Fibroblast of villous mesenchyme (primary cell): ENCODE results near the gene PRKAR1B. TPM values are rescaled to one million over a fixed set of nuclear protein-coding genes. Genes with fewer than 3 reads are reported as not detected.

Source experiments
- DNase-seq: peaks from one replicate; pipeline ENCODE4 v3.0.0-alpha.2; 2010; ENCODE audit warnings: low read depth
- H3K4me3 ChIP-seq: 2 replicates; pipeline ENCODE4 v1.5.1; 2011; ENCODE audit warnings: low read depth, mild to moderate bottlenecking, low read length
- CTCF ChIP-seq: IDR thresholded peaks from 2 replicates; pipeline ENCODE4 v1.5.1; 2012; ENCODE audit warnings: low read depth, mild to moderate bottlenecking, low read length; ENCODE audit not compliant: insufficient read depth
- total RNA-seq: library from RNA; depleted of rRNA; stranded (reverse); fragments of >200 nt; gene quantifications from 2 replicates; pipeline ENCODE4 v1.2.3, GENCODE V29; 2012

Gene PRKAR1B
- total RNA-seq, 1 donor = 16.4 TPM

DNA sequence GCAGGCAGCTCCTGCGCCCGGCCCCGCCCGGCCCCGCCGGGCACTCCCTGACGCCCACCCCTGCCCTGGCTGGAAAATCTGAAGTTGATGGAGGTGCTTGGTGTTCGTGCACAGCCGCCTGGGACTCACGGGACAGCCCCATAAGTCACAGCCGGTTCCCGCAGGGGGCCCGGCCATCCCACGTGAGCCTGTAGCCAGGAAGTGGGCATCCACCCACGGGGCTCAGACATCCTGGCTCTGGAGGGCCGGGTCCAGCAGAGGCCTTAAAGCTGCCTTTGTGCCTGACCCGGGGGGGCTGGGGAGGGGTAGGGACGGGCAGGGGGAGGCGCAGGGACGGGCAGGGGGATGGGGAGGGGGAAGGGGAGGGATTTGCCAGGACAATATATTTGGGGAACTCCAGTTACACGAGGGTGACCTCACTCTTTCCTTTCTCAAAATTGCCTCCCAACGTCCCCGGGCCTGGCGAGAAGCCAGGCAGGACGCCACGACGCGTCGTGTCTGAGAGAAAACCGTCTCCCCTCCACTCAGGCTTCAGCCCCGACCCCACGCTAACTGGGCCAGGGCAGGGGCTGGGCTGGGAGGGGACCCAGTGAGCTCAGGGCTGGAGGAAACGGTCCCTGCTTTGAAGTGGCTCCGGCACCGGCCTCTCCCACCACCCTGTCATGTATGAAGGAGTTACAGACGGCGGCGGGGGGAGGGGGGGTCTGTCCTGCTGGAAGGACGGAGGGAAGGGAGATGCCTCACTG, 125.3 kb downstream of the PRKAR1B start:
- TF ChIP-seq CTCF = no peak
- DNase-seq = no peak
- H3K4me3 ChIP-seq = no peak overlapping the region

- TF ChIP-seq CTCF = no peak
- DNase-seq = no peak
- H3K4me3 ChIP-seq = no peak overlapping the region
Measured at GRCh38 chr7:601036-601594, 126.0 kb downstream of the PRKAR1B start.

DNA sequence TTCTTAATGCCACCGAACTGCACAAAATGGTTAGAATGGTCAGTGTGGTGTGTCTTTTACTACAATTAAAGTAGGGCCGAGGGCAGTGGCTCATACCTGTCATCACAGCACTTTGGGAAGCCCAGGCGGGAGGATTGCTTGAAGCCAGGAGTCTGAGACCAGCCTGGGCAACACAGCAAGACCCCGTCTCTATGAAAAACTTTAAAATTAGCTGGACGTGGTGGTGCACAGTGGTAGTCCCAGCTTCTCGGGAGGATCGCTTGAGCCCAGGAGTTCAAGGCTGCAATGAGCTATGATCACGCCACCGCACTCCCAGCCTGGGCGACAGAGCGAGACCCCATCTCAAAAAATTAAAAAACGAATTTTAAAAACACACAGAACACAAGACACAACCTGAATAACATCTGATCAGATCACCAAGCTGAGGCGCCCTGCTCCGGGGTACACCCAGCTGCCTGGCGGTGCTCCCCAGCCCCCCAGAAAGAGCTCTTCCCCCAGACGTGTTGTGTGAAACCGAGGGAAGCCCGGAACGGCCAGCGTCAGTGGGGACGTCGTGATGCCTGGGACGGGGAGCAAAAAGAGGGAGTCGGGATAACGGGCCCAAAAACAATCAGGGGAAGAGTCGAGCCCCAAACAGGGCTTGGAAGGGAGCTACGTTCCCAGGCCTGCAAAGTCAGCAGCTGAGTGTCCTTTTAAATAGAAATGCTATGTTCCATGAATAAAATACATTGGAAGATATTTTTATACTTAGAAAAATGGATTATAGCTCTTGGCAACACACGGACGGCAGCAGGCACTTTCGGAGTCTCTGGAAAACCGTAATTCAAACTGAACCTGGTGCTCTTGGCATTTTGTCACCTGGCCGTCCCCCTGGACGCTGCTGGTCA, 126.7 kb downstream of the PRKAR1B start:
- H3K4me3 ChIP-seq = no peak overlapping the region
- TF ChIP-seq CTCF = no peak
- no peak for DNase-seq

GRCh38 chr7:598899-599298, 128.2 kb downstream of the PRKAR1B start:
- no peak for TF ChIP-seq CTCF
- H3K4me3 ChIP-seq = no peak overlapping the region
- DNase-seq = no peak

DNA sequence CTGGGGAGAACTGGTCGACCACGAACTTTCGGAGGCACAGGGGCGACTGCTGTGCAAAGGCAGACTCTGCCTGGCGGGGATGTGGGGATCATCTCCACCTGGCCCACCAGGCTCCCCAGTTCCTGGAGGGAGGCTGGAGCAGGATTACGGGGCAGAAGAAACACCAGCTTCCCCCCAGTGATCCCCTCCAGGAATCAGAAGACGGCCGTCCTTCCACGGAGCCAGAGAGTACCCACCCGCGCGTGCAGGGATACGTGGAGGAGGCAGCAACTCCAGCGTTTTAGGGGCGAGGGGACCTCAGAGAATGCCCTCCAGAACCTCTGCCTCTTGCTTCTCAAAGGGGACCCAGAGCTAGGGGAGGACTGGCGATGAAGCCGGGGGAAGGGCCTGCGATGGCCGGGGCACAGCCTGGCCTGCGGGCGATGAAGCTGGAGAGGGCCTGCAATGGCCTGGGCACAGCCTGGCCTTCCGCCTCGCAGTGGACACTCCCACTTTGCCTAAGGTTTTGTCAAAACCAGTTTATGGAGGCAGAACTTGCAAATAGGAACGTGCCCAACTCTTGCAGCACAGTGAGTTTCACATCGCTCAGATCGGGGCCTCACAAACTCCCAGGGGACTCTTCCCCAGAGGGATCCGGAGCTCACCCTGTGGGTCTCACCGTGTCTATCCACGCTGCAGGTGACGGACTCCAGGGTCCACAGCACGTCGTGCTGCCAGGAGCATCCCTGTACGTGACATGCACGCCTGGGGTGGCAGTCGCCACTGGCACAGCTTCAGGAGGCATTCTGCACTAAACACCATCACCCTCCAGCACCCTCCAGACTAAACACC, 129.5 kb downstream of the PRKAR1B start:
- DNase-seq = no peak
- TF ChIP-seq CTCF = no peak
- no peak overlapping the region for H3K4me3 ChIP-seq

DNA sequence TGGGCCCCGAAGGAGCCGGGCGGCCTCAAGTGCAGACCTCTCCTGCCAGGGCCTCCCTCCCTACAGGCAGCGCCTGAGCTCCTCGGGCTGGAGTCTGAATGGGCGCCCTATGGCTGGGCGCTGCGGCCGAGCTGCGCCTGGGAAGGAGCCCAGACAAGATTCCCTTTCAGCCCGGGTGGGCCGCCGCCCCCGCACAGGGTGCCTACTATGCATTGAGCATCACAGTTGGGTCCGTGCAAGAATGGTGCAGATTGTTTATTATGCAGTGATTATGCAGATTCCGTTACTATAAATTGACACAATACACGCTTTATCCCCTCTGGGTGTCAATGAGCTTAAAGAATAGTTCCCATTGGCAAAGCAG, 130.3 kb downstream of the PRKAR1B start:
- DNase-seq = no peak
- no peak overlapping the region for H3K4me3 ChIP-seq
- TF ChIP-seq CTCF = no peak
